T-cell (primary cell): ENCODE results near the gene PDE1A. TPM values are rescaled to one million over a fixed set of nuclear protein-coding genes. Genes with fewer than 3 reads are reported as not detected.
"Not testable (repeated sequence)": the region's sequence is repeated elsewhere in the genome, so short reads cannot be mapped to it uniquely, and the experiment has no call there.

Experiments
- ATAC-seq, 4 experiments: fragments of 200-7000 bp in 3 of 4; fragments of 150-1000 bp in 1 of 4; cut with Tn5 transposase; replicated peaks in 1 of 4; 1 replicate in 3 of 4; 2 replicates in 1 of 4; pipeline ENCODE4 v1.10.0; 2021; ENCODE audit warnings: moderate library complexity in 3 of 4, mild to moderate bottlenecking in 2 of 4, moderate number of reproducible peaks in 1 of 4
- CTCF ChIA-PET, 2 donors: fragments of 300-600 bp; sonication (Branson Sonifier 250); formaldehyde crosslinking; loops; one replicate each; lab custom pipeline; 2022; ENCODE audit warnings: antibody characterized with exemption in 2 of 2; lab: Charles Lee
- POLR2A ChIA-PET, 2 donors: fragments of 300-600 bp; sonication (Branson Sonifier 250); formaldehyde crosslinking; loops; one replicate each; lab custom pipeline; 2022; ENCODE audit warnings: antibody characterized with exemption in 2 of 2; lab: Charles Lee
- DNase-seq, 35 experiments: peaks; one replicate each; pipeline versions ENCODE4 v3.0.0 to v3.0.0-alpha.2; 2013 to 2023
- H3K27ac ChIP-seq: one replicate; pipeline ENCODE4 v1.5.1; 2013; ENCODE audit warnings: low read length
- H3K27me3 ChIP-seq, 2 experiments: replicated peaks in 1 of 2; 1 replicate in 1 of 2; 2 replicates in 1 of 2; pipeline versions ENCODE4 v1.6.1 to v1.7.0; 2013; ENCODE audit warnings: low read length in 1 of 2, mixed read lengths in 1 of 2; ENCODE audit not compliant: control insufficient read depth in 2 of 2, insufficient read depth in 2 of 2; ENCODE audit errors: extremely low read depth in 1 of 2
- H3K36me3 ChIP-seq, 2 donors: 1 replicate in 1 of 2; 2 replicates in 1 of 2; pipeline versions ENCODE4 v1.6.1 to v1.7.0; 2013; ENCODE audit warnings: low read length in 1 of 2; ENCODE audit not compliant: control insufficient read depth in 2 of 2, insufficient read depth in 1 of 2; ENCODE audit errors: extremely low read depth in 1 of 2
- H3K4me1 ChIP-seq, 2 experiments: 1 replicate in 1 of 2; 2 replicates in 1 of 2; pipeline versions ENCODE4 v1.6.1 to v1.7.0; 2013; ENCODE audit warnings: low read length in 2 of 2, mixed read lengths in 1 of 2; ENCODE audit not compliant: insufficient read depth in 2 of 2, control insufficient read depth in 1 of 2; ENCODE audit errors: extremely low read depth in 1 of 2
- H3K4me3 ChIP-seq, 2 donors: 1 replicate in 1 of 2; 2 replicates in 1 of 2; pipeline versions ENCODE4 v1.5.1 to v1.7.0; 2013; ENCODE audit warnings: mild to moderate bottlenecking in 2 of 2, low read length in 1 of 2, moderate library complexity in 1 of 2; ENCODE audit not compliant: control insufficient read depth in 1 of 2; ENCODE audit errors: extremely low read depth in 1 of 2
- H3K9me3 ChIP-seq: 2 replicates; pipeline ENCODE4 v1.7.0; 2013
- H3K27ac Mint-ChIP-seq, 2 donors: one replicate each; pipeline ENCODE4 v1.8.0; 2020 to 2021; ENCODE audit warnings: mild to moderate bottlenecking in 2 of 2, mixed read lengths in 2 of 2
- H3K27me3 Mint-ChIP-seq, 2 donors: one replicate each; pipeline ENCODE4 v1.8.0; 2021 to 2022; ENCODE audit warnings: mixed read lengths in 2 of 2
- H3K36me3 Mint-ChIP-seq: one replicate; pipeline ENCODE4 v1.8.0; 2021; ENCODE audit warnings: mixed read lengths
- H3K4me1 Mint-ChIP-seq, 3 donors: one replicate each; pipeline ENCODE4 v1.8.0; 2020 to 2022; ENCODE audit warnings: mixed read lengths in 3 of 3, mild to moderate bottlenecking in 1 of 3
- H3K4me3 Mint-ChIP-seq, 3 donors: one replicate each; pipeline ENCODE4 v1.8.0; 2020 to 2022; ENCODE audit warnings: mild to moderate bottlenecking in 3 of 3, mixed read lengths in 3 of 3, moderate library complexity in 3 of 3
- H3K9me3 Mint-ChIP-seq, 3 donors: one replicate each; pipeline ENCODE4 v1.8.0; 2020 to 2022; ENCODE audit warnings: mixed read lengths in 3 of 3
- WGBS: methylation state at CpG from one replicate; pipeline ENCODE4 v1.1.5; 2013; ENCODE audit warnings: missing lambda C conversion rate; ENCODE audit not compliant: insufficient coverage; 5-methylcytosine and 5-hydroxymethylcytosine counted together
- total RNA-seq, 35 experiments: library from RNA in 6 of 35; stranded (reverse) in 6 of 35; fragments of 120-200 nt in 1 of 35; gene quantifications; one replicate each; pipeline versions ENCODE4 v1.2.1 to v1.2.4 and lab custom pipeline; 2013 to 2026

The PDE1A gene
- total RNA-seq, 5 donors from 2014 or later (not counting 1 experiment from before 2014, with no cell fraction given) = not detected

GRCh38 chr2:182281276-182281675 lies 145.6 kb downstream of the PDE1A start:
- no peak overlapping the region for H3K27ac Mint-ChIP-seq
- H3K4me1 ChIP-seq = no peaks in the 10 kb centered on the region
- H3K27ac ChIP-seq = no peak overlapping the region
- no peaks in the 10 kb centered on the region for H3K27me3 ChIP-seq
- H3K9me3 ChIP-seq = no peaks in the 10 kb centered on the region
- no peak overlapping the region for H3K4me3 Mint-ChIP-seq
- ChIA-PET CTCF (interaction anchor here in 1 of 2 donors (0.7 kb wide), 1 partner anchor 35 kb away, joined by 3 read pairs; no protein-coding TSS in a partner anchor), POLR2A (no interaction called here)
- no peak for ATAC-seq
- DNase-seq = no peak
- no peaks in the 10 kb centered on the region for H3K4me1 Mint-ChIP-seq
- WGBS = 60% methylated on average over 1 of the region's 3 CpGs
- H3K9me3 Mint-ChIP-seq = peaks cover 3 to 15% (median 11%) of the 10 kb centered on the region in 3 donors
- peaks cover 0 to 9% of the 10 kb centered on the region in 2 donors for H3K27me3 Mint-ChIP-seq
- no peak overlapping the region for H3K4me3 ChIP-seq
- no peaks in the 10 kb centered on the region for H3K36me3 Mint-ChIP-seq
- H3K36me3 ChIP-seq = no peaks in the 10 kb centered on the region

DNA sequence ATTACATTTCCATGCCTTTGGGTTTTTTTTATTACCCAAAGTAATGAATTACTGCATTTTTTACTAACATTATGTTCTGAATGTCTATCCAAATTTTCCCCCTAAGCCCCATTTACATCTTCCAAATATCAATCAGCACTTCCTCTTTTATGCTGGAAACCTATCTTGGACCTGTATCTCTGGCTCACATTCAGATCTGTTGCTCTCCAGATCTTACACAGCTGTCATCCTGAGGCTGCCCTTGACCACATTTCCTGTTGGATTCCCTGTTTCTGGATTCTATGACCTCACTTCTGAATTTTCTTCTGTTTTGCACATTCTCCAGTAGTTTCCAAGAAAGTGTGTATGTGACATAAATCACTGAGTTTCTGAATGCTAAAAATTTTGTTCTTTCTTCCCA lies 146.7 kb downstream of the PDE1A start:
- CTCF ChIA-PET = no interaction called here
- Histone ChIP-seq H3K9me3 (no peaks in the 10 kb centered on the region), H3K4me1 (no peaks in the 10 kb centered on the region), H3K4me3 (no peak overlapping the region), H3K27me3 (no peaks in the 10 kb centered on the region), H3K36me3 (no peaks in the 10 kb centered on the region), H3K27ac (no peak overlapping the region)
- peaks cover 0 to 4% of the 10 kb centered on the region in 2 donors for H3K27me3 Mint-ChIP-seq
- no peak overlapping the region for H3K4me3 Mint-ChIP-seq
- peaks cover 9 to 23% (median 17%) of the 10 kb centered on the region in 3 donors for H3K9me3 Mint-ChIP-seq
- ATAC-seq = no peak
- H3K27ac Mint-ChIP-seq = no peak overlapping the region
- H3K4me1 Mint-ChIP-seq = no peaks in the 10 kb centered on the region
- no peak for DNase-seq
- POLR2A ChIA-PET = no interaction called here
- no peaks in the 10 kb centered on the region for H3K36me3 Mint-ChIP-seq

DNA sequence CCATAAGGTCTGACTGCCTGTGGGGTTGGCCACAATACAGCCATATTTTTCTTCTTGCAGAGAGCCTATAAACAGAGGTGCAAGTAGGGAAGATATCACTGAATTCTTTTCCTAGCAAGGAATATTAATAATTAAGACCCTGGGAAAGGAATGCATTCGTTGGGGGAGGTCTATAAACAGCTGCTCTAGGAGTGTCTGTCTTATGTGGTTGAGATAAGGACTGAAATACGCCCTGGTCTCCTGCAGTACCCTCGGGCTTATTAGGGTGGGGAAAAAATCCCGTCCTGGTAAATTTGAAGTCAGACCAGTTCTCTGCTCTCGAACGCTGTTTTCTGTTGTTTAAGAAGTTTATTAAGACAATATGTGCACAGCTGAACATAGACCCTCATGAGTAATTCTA lies 150.2 kb downstream of the PDE1A start:
- DNase-seq, H3K27ac Mint-ChIP-seq, H3K27me3 Mint-ChIP-seq, POLR2A ChIA-PET, H3K36me3 ChIP-seq, H3K4me3 ChIP-seq, ATAC-seq, H3K4me3 Mint-ChIP-seq, H3K27ac ChIP-seq, H3K36me3 Mint-ChIP-seq, H3K27me3 ChIP-seq, CTCF ChIA-PET, H3K9me3 ChIP-seq, H3K4me1 Mint-ChIP-seq, H3K4me1 ChIP-seq: not testable (repeated sequence)
- H3K9me3 Mint-ChIP-seq = peaks cover 14 to 32% (median 20%) of the 10 kb centered on the region in 3 donors
- WGBS = 80% methylated on average over 6 of the region's 6 CpGs

- Histone ChIP-seq H3K27me3 (no peaks in the 10 kb centered on the region), H3K4me3 (no peak overlapping the region), H3K4me1 (no peaks in the 10 kb centered on the region), H3K9me3 (no peaks in the 10 kb centered on the region), H3K36me3 (no peaks in the 10 kb centered on the region), H3K27ac (no peak overlapping the region)
- ATAC-seq (no peak), DNase-seq (no peak)
- POLR2A ChIA-PET = no interaction called here
- no peak overlapping the region for H3K27ac Mint-ChIP-seq
- CTCF ChIA-PET = no interaction called here
- no peaks in the 10 kb centered on the region for H3K27me3 Mint-ChIP-seq
- H3K4me1 Mint-ChIP-seq = no peaks in the 10 kb centered on the region
- no CpG with 5 or more reads among the region's 1 CpG for WGBS
- H3K36me3 Mint-ChIP-seq = no peaks in the 10 kb centered on the region
- peaks cover 0 to 3% (median 0%) of the 10 kb centered on the region in 3 donors for H3K9me3 Mint-ChIP-seq
- no peak overlapping the region for H3K4me3 Mint-ChIP-seq
These were observed 158.9 kb downstream of the PDE1A start for GRCh38 chr2:182267971-182268370.

DNA sequence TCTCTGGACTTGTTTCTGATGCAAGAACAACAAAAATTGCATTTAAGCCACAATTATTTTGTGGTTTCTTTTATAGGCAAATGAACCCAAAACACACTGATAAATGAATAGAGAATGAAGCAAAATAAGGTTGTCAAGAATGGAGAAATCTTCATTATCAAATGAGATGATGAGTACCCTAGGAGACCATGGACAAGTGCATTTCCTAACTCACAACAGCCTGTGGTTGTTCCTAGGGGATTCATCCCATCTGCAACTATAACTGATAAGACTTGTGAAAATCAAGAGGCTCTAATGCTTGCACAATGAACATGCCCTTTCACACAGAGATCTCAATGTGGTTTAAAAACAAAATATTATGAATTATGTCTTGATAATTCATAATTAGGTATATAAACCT lies 159.9 kb downstream of the PDE1A start:
- Mint-ChIP-seq H3K27me3 (no peaks in the 10 kb centered on the region), H3K27ac (no peak overlapping the region), H3K9me3 (peaks cover 0 to 3% (median 0%) of the 10 kb centered on the region in 3 donors), H3K4me1 (no peaks in the 10 kb centered on the region), H3K4me3 (no peak overlapping the region), H3K36me3 (no peaks in the 10 kb centered on the region)
- POLR2A ChIA-PET = no interaction called here
- Histone ChIP-seq H3K9me3 (no peaks in the 10 kb centered on the region), H3K4me1 (no peaks in the 10 kb centered on the region), H3K4me3 (no peak overlapping the region), H3K36me3 (no peaks in the 10 kb centered on the region), H3K27ac (no peak overlapping the region), H3K27me3 (no peaks in the 10 kb centered on the region)
- ATAC-seq (no peak), DNase-seq (no peak)
- CTCF ChIA-PET = no interaction called here

GRCh38 chr2:182265718-182266117 lies 161.1 kb downstream of the PDE1A start:
- no peak overlapping the region for H3K27ac Mint-ChIP-seq
- no peak for DNase-seq
- Histone ChIP-seq H3K9me3 (no peaks in the 10 kb centered on the region), H3K27ac (no peak overlapping the region), H3K27me3 (no peaks in the 10 kb centered on the region), H3K4me3 (no peak overlapping the region), H3K4me1 (no peaks in the 10 kb centered on the region), H3K36me3 (no peaks in the 10 kb centered on the region)
- POLR2A ChIA-PET = no interaction called here
- no peak for ATAC-seq
- WGBS = no CpG with 5 or more reads among the region's 3 CpGs
- CTCF ChIA-PET = no interaction called here
- no peaks in the 10 kb centered on the region for H3K27me3 Mint-ChIP-seq
- H3K4me1 Mint-ChIP-seq = no peaks in the 10 kb centered on the region
- H3K9me3 Mint-ChIP-seq = peaks cover 0 to 3% (median 0%) of the 10 kb centered on the region in 3 donors
- H3K4me3 Mint-ChIP-seq = no peak overlapping the region
- H3K36me3 Mint-ChIP-seq = no peaks in the 10 kb centered on the region

DNA sequence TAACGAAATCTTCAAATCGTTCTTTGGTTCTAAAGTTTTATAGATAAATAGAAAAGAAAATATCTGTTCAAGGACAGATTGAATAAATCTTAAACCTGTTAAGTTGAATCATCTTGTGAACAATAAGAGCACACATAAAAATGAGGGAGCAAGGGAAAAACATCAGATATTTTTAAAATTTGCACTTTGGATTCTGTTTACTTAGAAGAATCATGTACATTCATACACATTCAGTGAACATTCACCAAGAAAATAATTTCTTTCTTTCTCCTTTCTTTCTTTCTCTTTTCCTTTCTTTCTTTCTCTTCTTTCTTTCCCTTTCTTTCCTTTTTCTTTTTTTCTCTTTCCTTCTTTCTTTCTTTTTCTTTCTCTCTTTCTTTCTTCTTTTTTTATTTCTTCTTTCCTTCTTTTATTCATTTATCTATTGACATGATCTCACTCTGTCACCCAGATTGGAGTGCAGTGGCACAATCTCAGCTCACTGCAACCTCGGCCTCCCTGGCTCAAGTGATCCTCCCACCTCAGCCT lies 164.9 kb downstream of the PDE1A start:
- H3K4me3 ChIP-seq = no peak overlapping the region
- ATAC-seq (no peak), DNase-seq (no peak)
- Mint-ChIP-seq H3K27ac (no peak overlapping the region), H3K4me3 (no peak overlapping the region), H3K9me3 (peaks cover 0 to 3% (median 0%) of the 10 kb centered on the region in 3 donors), H3K4me1 (no peaks in the 10 kb centered on the region), H3K36me3 (no peaks in the 10 kb centered on the region), H3K27me3 (no peaks in the 10 kb centered on the region)
- no peaks in the 10 kb centered on the region for H3K4me1 ChIP-seq
- H3K27ac ChIP-seq = no peak overlapping the region
- CTCF ChIA-PET = interaction anchor here in 1 of 2 donors (0.6 kb wide), 1 partner anchor 22 kb away, joined by 3 read pairs; no protein-coding TSS in a partner anchor
- POLR2A ChIA-PET = no interaction called here
- H3K36me3 ChIP-seq = no peaks in the 10 kb centered on the region
- no peaks in the 10 kb centered on the region for H3K9me3 ChIP-seq
- H3K27me3 ChIP-seq = no peaks in the 10 kb centered on the region
- no CpG with 5 or more reads among the region's 3 CpGs for WGBS
